WTC11 (cell line): Measurements from ENCODE around the gene CEACAM3. TPM values are rescaled to one million over a fixed set of nuclear protein-coding genes. Genes with fewer than 3 reads are reported as not detected.

Experiments
- ATAC-seq: fragments of 200-7000 bp; cut with Tn5 transposase; 2 replicates; pipeline ENCODE4 v1.10.0; 2021; ENCODE audit warnings: mild to moderate bottlenecking, moderate library complexity
- CTCF ChIA-PET: fragments of 300-600 bp; sonication (Branson Sonifier 250); formaldehyde crosslinking; loops from one replicate; lab custom pipeline; 2021; ENCODE audit warnings: antibody characterized with exemption; lab: Charles Lee
- POLR2A ChIA-PET: fragments of 350-600 bp; sonication (Branson Sonifier 250); formaldehyde crosslinking; loops from one replicate; lab custom pipeline; 2021; ENCODE audit warnings: antibody characterized with exemption; lab: Charles Lee
- DNase-seq: peaks from one replicate; pipeline ENCODE4 v3.0.0; 2021; ENCODE audit warnings: low spot score
- H3K27ac Mint-ChIP-seq: 2 replicates; pipeline ENCODE4 v1.8.0; 2021; ENCODE audit warnings: mixed read lengths
- H3K27me3 Mint-ChIP-seq: 2 replicates; pipeline ENCODE4 v1.8.0; 2021; ENCODE audit warnings: low read depth, mild to moderate bottlenecking, moderate library complexity, mixed read lengths
- H3K36me3 Mint-ChIP-seq: 2 replicates; pipeline ENCODE4 v1.8.0; 2021; ENCODE audit warnings: mixed read lengths
- H3K4me1 Mint-ChIP-seq: 2 replicates; pipeline ENCODE4 v1.8.0; 2022; ENCODE audit warnings: mixed read lengths
- H3K4me3 Mint-ChIP-seq: 2 replicates; pipeline ENCODE4 v1.8.0; 2021; ENCODE audit warnings: mild to moderate bottlenecking, moderate library complexity, mixed read lengths
- H3K9me3 Mint-ChIP-seq: 2 replicates; pipeline ENCODE4 v1.8.0; 2021; ENCODE audit warnings: mixed read lengths
- EMX1 ChIP-seq: fragments of 250-450 bp; sonication (Bioruptor Pico); IDR thresholded peaks from 2 replicates; pipeline ENCODE4 v1.8.0; 2021; ENCODE audit warnings: mild to moderate bottlenecking
- FOXK1 ChIP-seq: sonication (generic); formaldehyde crosslinking; IDR thresholded peaks from 2 replicates; pipeline ENCODE4 v1.8.0; 2022; ENCODE audit warnings: mild to moderate bottlenecking, moderate library complexity, missing genetic modification reagents
- GTF2I ChIP-seq: fragments of 250-450 bp; sonication (Bioruptor Pico); conservative IDR thresholded peaks from 2 replicates; pipeline ENCODE4 v1.4.0; 2021; ENCODE audit warnings: mild to moderate bottlenecking
- IRF2 ChIP-seq: sonication (generic); formaldehyde crosslinking; IDR thresholded peaks from 2 replicates; pipeline ENCODE4 v1.8.0; 2022; ENCODE audit warnings: low read depth, missing genetic modification reagents, borderline replicate concordance
- JAZF1 ChIP-seq: fragments of 250-450 bp; sonication (Bioruptor Pico); IDR thresholded peaks from 2 replicates; pipeline ENCODE4 v1.9.0; 2021; ENCODE audit warnings: moderate library complexity, mild to moderate bottlenecking, inconsistent platforms
- NFATC4 ChIP-seq: fragments of 250-450 bp; sonication (Bioruptor Pico); IDR thresholded peaks from 2 replicates; pipeline ENCODE4 v1.9.0; 2021; ENCODE audit warnings: mild to moderate bottlenecking
- NFYB ChIP-seq: sonication (generic); formaldehyde crosslinking; conservative IDR thresholded peaks from 2 replicates; pipeline ENCODE4 v1.8.0; 2022; ENCODE audit warnings: low read depth, missing genetic modification reagents
- PRRX2 ChIP-seq: fragments of 250-450 bp; sonication (Bioruptor Pico); IDR thresholded peaks from 2 replicates; pipeline ENCODE4 v1.8.0; 2021; ENCODE audit warnings: mild to moderate bottlenecking
- SP1 ChIP-seq: sonication (generic); formaldehyde crosslinking; conservative IDR thresholded peaks from 2 replicates; pipeline ENCODE4 v1.8.1; 2022; ENCODE audit warnings: missing genetic modification reagents
- TEAD4 ChIP-seq: sonication (generic); formaldehyde crosslinking; IDR thresholded peaks from 2 replicates; pipeline ENCODE4 v1.8.0; 2022; ENCODE audit warnings: mild to moderate bottlenecking, missing genetic modification reagents
- ZNF138 ChIP-seq: sonication (generic); formaldehyde crosslinking; conservative IDR thresholded peaks from 2 replicates; pipeline ENCODE4 v1.8.1; 2022; ENCODE audit warnings: mild to moderate bottlenecking, moderate library complexity, missing genetic modification reagents
- ZNF317 ChIP-seq: sonication (generic); formaldehyde crosslinking; IDR thresholded peaks from 2 replicates; pipeline ENCODE4 v1.8.1; 2023; ENCODE audit warnings: low read depth, mild to moderate bottlenecking, moderate library complexity, missing genetic modification reagents, borderline replicate concordance
- total RNA-seq: library from RNA; stranded (reverse); gene quantifications from 3 replicates; pipeline ENCODE4 v1.2.3, GENCODE V29; 2021
- TF ChIP-seq, protein P1 (sequence below): fragments of 250-450 bp; sonication (Bioruptor Pico); IDR thresholded peaks from 2 replicates; pipeline ENCODE4 v2.1.2; 2022; ENCODE audit warnings: mild to moderate bottlenecking, moderate library complexity
- TF ChIP-seq, protein P2 (sequence below): fragments of 200-600 bp; IDR thresholded peaks from 2 replicates; pipeline ENCODE4 v1.8.0; 2022; ENCODE audit warnings: antibody characterized with exemption
- TF ChIP-seq, protein P3 (sequence below): fragments of 250-450 bp; sonication (Bioruptor Pico); conservative IDR thresholded peaks from 2 replicates; pipeline ENCODE4 v1.9.0; 2021; ENCODE audit warnings: mild to moderate bottlenecking

Gene CEACAM3
- total RNA-seq, 1 experiment from 2014 or later, result not detected

DNA sequence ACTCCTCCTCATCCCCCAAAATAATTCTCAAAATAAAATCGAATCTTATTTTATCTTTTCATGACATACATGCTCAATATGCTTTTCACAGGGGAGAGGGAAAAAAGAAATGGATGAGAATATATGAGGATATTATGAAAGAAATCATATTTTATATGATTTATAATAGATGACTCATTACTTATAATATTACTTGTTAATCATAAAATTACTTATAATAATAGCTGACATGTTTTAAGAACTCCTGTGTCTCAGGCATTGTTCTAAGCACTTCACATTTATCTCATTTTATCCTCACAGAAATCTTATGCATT, 3.0 kb upstream of the CEACAM3 start (continued):
- TF ChIP-seq, protein P1, sequence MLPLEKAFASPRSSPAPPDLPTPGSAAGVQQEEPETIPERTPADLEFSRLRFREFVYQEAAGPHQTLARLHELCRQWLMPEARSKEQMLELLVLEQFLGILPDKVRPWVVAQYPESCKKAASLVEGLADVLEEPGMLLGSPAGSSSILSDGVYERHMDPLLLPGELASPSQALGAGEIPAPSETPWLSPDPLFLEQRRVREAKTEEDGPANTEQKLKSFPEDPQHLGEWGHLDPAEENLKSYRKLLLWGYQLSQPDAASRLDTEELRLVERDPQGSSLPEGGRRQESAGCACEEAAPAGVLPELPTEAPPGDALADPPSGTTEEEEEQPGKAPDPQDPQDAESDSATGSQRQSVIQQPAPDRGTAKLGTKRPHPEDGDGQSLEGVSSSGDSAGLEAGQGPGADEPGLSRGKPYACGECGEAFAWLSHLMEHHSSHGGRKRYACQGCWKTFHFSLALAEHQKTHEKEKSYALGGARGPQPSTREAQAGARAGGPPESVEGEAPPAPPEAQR, result no peak

DNA sequence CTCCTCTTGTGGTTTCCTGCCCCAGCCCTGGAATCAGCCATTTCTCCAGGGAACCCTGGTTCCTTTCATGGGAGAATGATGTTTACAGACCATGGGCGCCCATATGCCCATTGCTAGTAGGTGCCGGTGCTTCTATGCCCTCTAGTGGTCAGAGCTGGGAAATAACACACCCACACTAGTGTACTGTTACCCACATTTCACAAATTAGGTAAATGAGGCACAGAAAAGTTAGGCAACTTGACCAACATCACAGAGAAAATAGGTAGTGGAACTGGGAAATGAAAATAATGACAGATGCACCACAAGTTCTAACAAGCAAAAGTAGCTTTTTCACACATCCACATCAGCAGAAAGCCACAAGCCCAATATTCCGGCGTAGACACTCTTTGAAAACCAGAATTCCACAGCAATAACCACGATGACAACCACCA, 1.3 kb upstream of the CEACAM3 start:
- ChIA-PET POLR2A (no interaction called here), CTCF (interaction anchor here (0.7 to 7.2 kb wide), 18 partner anchors 8 to 139 kb away, joined by 3 to 190 read pairs (median 4); partner anchors contain the start of genes DMRTC2 and LYPD4)
- peaks cover 4% of the 10 kb centered on the region for H3K4me1 Mint-ChIP-seq
- H3K4me3 Mint-ChIP-seq, result no peak overlapping the region
- peaks cover 11% of the 10 kb centered on the region for H3K27me3 Mint-ChIP-seq
- H3K36me3 Mint-ChIP-seq, result no peaks in the 10 kb centered on the region
- peak; percentile 76 for DNase-seq
- no peak overlapping the region for H3K27ac Mint-ChIP-seq
- TF ChIP-seq, protein P2, sequence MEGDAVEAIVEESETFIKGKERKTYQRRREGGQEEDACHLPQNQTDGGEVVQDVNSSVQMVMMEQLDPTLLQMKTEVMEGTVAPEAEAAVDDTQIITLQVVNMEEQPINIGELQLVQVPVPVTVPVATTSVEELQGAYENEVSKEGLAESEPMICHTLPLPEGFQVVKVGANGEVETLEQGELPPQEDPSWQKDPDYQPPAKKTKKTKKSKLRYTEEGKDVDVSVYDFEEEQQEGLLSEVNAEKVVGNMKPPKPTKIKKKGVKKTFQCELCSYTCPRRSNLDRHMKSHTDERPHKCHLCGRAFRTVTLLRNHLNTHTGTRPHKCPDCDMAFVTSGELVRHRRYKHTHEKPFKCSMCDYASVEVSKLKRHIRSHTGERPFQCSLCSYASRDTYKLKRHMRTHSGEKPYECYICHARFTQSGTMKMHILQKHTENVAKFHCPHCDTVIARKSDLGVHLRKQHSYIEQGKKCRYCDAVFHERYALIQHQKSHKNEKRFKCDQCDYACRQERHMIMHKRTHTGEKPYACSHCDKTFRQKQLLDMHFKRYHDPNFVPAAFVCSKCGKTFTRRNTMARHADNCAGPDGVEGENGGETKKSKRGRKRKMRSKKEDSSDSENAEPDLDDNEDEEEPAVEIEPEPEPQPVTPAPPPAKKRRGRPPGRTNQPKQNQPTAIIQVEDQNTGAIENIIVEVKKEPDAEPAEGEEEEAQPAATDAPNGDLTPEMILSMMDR, result peak; percentile 86
- TF ChIP-seq TEAD4 (CRISPR knock-in tag), result no peak
- H3K9me3 Mint-ChIP-seq, result no peaks in the 10 kb centered on the region
- ATAC-seq, result peak; percentile 93

DNA sequence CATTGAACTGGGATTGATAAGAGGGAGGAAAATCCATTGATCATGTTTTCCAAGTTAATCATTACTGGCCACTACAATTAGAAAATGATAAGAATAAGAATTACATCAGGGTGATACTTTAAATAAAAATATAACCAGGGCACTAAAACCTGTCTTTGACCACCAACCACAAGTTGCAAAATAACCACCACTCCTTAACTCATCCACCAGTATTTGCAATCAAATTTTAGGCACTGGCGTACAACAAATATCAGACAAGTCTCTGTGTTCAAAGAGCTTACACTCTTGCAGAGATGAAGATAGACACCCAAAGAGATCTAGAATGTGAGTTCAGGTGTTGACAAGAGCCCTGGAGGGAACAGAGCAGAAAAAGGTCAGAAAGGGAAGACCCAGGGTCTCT, 514 bp downstream of the CEACAM3 start:
- ChIA-PET CTCF (interaction anchor here (1.4 to 7.2 kb wide), 2 partner anchors 25 to 106 kb away, joined by 3 to 190 read pairs; no protein-coding TSS in a partner anchor), POLR2A (no interaction called here)
- TF ChIP-seq PRRX2, result no peak
- Mint-ChIP-seq H3K4me1 (peaks cover 4% of the 10 kb centered on the region), H3K36me3 (no peaks in the 10 kb centered on the region), H3K27me3 (peaks cover 11% of the 10 kb centered on the region), H3K4me3 (no peak overlapping the region), H3K27ac (no peak overlapping the region), H3K9me3 (peaks cover 8% of the 10 kb centered on the region)
- DNase-seq (no peak), ATAC-seq (no peak)

DNA sequence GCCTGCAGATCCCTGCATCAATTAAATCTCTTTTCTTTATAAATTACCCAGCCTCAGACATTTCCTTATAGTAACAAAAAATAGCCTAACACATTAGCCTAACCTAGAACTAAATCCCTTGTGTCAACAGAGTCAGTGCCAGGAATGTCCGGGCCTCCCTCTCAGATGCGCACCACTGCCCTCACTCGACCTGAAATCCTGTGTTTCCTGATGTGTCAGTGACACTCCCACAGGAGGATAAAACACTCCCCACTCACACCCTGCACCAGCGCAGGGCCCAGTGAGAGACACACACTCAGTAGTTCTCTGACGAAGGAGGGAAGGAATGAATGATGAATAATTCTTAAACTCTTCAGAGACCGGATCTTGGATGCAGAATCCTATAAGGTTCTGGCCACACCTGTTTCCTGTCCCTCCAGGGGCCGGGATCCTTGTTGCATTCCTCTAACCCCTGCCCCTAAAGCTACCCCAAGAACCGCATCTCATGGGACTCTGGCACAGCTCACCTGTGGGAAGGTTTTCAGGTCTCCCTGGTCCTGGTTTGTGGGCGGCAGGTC, 3.1 kb downstream of the CEACAM3 start:
- Mint-ChIP-seq H3K4me1 (peaks cover 7% of the 10 kb centered on the region), H3K27ac (no peak overlapping the region), H3K4me3 (no peak overlapping the region), H3K36me3 (no peaks in the 10 kb centered on the region), H3K27me3 (no peaks in the 10 kb centered on the region; the same call in 1 of the 2 replicates), H3K9me3 (peaks cover 12% of the 10 kb centered on the region)
- TF ChIP-seq JAZF1 (no peak), GTF2I (CRISPR knock-in tag) (no peak), NFATC4 (no peak), SP1 (CRISPR knock-in tag) (no peak), ZNF317 (CRISPR knock-in tag) (no peak), ZNF138 (CRISPR knock-in tag) (no peak), EMX1 (CRISPR knock-in tag) (no peak), IRF2 (CRISPR knock-in tag) (no peak), NFYB (CRISPR knock-in tag) (no peak), FOXK1 (CRISPR knock-in tag) (no peak)
- TF ChIP-seq, protein P3, sequence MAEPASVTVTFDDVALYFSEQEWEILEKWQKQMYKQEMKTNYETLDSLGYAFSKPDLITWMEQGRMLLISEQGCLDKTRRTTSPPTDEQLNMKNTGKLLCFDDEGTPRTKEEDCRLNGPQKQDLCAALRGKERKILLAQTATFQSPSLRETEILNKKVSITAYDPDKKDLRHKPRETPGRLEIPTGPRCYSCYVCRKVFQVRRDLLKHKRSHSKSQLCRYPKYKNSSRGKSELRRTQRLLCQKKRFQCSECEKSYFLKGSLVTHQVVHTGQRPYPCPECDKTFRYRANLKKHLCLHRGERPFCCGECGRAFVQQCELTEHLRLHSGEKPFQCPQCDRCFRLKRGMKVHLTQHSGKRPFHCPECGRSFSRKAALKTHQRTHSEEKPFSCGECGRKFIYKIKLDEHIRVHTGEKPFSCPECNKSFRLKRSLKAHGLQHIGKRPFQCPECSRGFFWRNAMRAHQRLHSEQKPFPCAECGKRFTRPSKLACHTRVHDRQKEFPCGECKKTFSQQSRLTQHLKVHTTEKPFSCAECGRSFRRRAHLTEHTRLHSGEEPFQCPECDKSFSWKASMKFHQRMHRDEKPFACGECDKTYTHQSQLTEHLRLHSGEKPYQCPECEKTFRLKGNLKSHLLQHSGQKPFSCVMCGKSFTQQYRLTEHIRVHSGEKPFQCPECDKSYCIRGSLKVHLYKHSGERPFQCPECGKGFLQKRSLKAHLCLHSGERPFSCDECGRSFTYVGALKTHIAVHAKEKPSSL (CRISPR knock-in tag), result no peak
- ChIA-PET POLR2A (no interaction called here), CTCF (interaction anchor here (0.8 to 2.0 kb wide), 2 partner anchors 11 to 73 kb away, joined by 4 read pairs; no protein-coding TSS in a partner anchor)
- DNase-seq, result no peak
- ATAC-seq, result no peak
